ENCODE measurements around the gene UPK1A. TPM values are rescaled to one million over a fixed set of nuclear protein-coding genes. Genes with fewer than 3 reads are reported as not detected.

The UPK1A gene
- total RNA-seq, 4 donors from 2014 or later = 0.34 TPM; not detected in 3

GRCh38 chr19:35727053-35727955, 61.0 kb downstream of the UPK1A start:
- TF ChIP-seq, protein P1, sequence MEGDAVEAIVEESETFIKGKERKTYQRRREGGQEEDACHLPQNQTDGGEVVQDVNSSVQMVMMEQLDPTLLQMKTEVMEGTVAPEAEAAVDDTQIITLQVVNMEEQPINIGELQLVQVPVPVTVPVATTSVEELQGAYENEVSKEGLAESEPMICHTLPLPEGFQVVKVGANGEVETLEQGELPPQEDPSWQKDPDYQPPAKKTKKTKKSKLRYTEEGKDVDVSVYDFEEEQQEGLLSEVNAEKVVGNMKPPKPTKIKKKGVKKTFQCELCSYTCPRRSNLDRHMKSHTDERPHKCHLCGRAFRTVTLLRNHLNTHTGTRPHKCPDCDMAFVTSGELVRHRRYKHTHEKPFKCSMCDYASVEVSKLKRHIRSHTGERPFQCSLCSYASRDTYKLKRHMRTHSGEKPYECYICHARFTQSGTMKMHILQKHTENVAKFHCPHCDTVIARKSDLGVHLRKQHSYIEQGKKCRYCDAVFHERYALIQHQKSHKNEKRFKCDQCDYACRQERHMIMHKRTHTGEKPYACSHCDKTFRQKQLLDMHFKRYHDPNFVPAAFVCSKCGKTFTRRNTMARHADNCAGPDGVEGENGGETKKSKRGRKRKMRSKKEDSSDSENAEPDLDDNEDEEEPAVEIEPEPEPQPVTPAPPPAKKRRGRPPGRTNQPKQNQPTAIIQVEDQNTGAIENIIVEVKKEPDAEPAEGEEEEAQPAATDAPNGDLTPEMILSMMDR (IDR thresholded peaks at IDR 0.05; ENCODE audit: low read depth) = no peak

Other genes with a start within 250 kb of the UPK1A start
- 1 to 10 TPM in 1 of 4 donors, under 1 TPM in 1, not detected in 2; 0.38 to 1.5 TPM for gene FFAR2, start 218.3 kb upstream of the UPK1A start, total RNA-seq
- gene KRTDAP, start 176.1 kb upstream of the UPK1A start, total RNA-seq = not detected
- 1 to 10 TPM in 3 of 4 donors, under 1 TPM in 1; 0.94 to 7.3 (median 1.9) TPM for gene DMKN, start 152.9 kb upstream of the UPK1A start, total RNA-seq
- not detected for gene SBSN, start 138.2 kb upstream of the UPK1A start, total RNA-seq
- gene GAPDHS, start 133.1 kb upstream of the UPK1A start, total RNA-seq = not detected
- 10 to 100 TPM; 60.1 to 76.8 (median 73.6) TPM for gene TMEM147, start 120.9 kb upstream of the UPK1A start, total RNA-seq
- not detected for gene ATP4A, start 102.9 kb upstream of the UPK1A start, total RNA-seq
- gene PMIS2, start 80.3 kb upstream of the UPK1A start, total RNA-seq = not detected
- 1 to 10 TPM; 2.4 to 7.7 (median 3.4) TPM for gene HAUS5, start 53.8 kb upstream of the UPK1A start, total RNA-seq
- 10 to 100 TPM; 27.7 to 55.4 (median 32.6) TPM for gene RBM42, start 37.5 kb upstream of the UPK1A start, total RNA-seq
- 1 to 10 TPM in 2 of 4 donors, not detected in 2; 1.1 to 1.2 TPM for gene ETV2, start 24.8 kb upstream of the UPK1A start, total RNA-seq
- gene COX6B1, start 18.2 kb upstream of the UPK1A start, total RNA-seq = 100 to 1,000 TPM; 422 to 625 (median 529) TPM
- under 1 TPM in 1 of 4 donors, not detected in 3; 0.33 TPM for gene ZBTB32, start 38.0 kb downstream of the UPK1A start, total RNA-seq
- gene KMT2B, start 51.5 kb downstream of the UPK1A start, total RNA-seq = 10 to 100 TPM in 3 of 4 donors, 1 to 10 TPM in 1; 7.3 to 26.6 (median 15.1) TPM
- gene IGFLR1, start 75.9 kb downstream of the UPK1A start, total RNA-seq = 10 to 100 TPM in 1 of 4 donors, 1 to 10 TPM in 3; 4.4 to 13.8 (median 5.9) TPM
- gene U2AF1L4, start 78.9 kb downstream of the UPK1A start, total RNA-seq = 10 to 100 TPM; 14.8 to 30.5 (median 19.7) TPM
- gene PSENEN, start 79.1 kb downstream of the UPK1A start, total RNA-seq = 10 to 100 TPM; 23.4 to 71.3 (median 35.7) TPM
- gene LIN37, start 82.1 kb downstream of the UPK1A start, total RNA-seq = 10 to 100 TPM in 2 of 4 donors, 1 to 10 TPM in 2; 7.5 to 12.2 (median 10.0) TPM
- 100 to 1,000 TPM in 2 of 4 donors, 10 to 100 TPM in 2; 50.1 to 554 (median 117) TPM for gene HSPB6, start 90.5 kb downstream of the UPK1A start, total RNA-seq
- 1 to 10 TPM; 2.8 to 5.7 (median 3.5) TPM for gene PROSER3, start 91.7 kb downstream of the UPK1A start, total RNA-seq
- 10 to 100 TPM in 1 of 4 donors, 1 to 10 TPM in 2, under 1 TPM in 1; 0.33 to 12.2 (median 4.5) TPM for gene ARHGAP33, start 109.0 kb downstream of the UPK1A start, total RNA-seq
- not detected for gene PRODH2, start 146.3 kb downstream of the UPK1A start, total RNA-seq
- gene NPHS1, start 186.0 kb downstream of the UPK1A start, total RNA-seq = not detected
- not detected for gene KIRREL2, start 190.4 kb downstream of the UPK1A start, total RNA-seq
- gene APLP1, start 202.1 kb downstream of the UPK1A start, total RNA-seq = 1 to 10 TPM in 2 of 4 donors, not detected in 2; 1.2 to 1.3 TPM
- 10 to 100 TPM in 3 of 4 donors, 1 to 10 TPM in 1; 6.8 to 23.3 (median 13.6) TPM for gene NFKBID, start 234.0 kb downstream of the UPK1A start, total RNA-seq
- gene HCST, start 236.0 kb downstream of the UPK1A start, total RNA-seq = 10 to 100 TPM in 1 of 4 donors, 1 to 10 TPM in 2, not detected in 1; 2.9 to 72.6 (median 4.7) TPM
- 1,000 to 10,000 TPM in 1 of 4 donors, 100 to 1,000 TPM in 2, 10 to 100 TPM in 1; 99.8 to 1,341 (median 209) TPM for gene TYROBP, start 241.8 kb downstream of the UPK1A start, total RNA-seq